Metanephros (tissue), 1 donor: ENCODE results near the gene KRT17. TPM values are rescaled to one million over a fixed set of nuclear protein-coding genes. Genes with fewer than 3 reads are reported as not detected.

Source experiments
- total RNA-seq: library from RNA; depleted of rRNA; stranded (reverse); fragments of >200 nt; gene quantifications from one replicate; pipeline ENCODE4 v1.2.3, GENCODE V29; 2014

The KRT17 gene
- total RNA-seq: 11.1 TPM

DNA sequence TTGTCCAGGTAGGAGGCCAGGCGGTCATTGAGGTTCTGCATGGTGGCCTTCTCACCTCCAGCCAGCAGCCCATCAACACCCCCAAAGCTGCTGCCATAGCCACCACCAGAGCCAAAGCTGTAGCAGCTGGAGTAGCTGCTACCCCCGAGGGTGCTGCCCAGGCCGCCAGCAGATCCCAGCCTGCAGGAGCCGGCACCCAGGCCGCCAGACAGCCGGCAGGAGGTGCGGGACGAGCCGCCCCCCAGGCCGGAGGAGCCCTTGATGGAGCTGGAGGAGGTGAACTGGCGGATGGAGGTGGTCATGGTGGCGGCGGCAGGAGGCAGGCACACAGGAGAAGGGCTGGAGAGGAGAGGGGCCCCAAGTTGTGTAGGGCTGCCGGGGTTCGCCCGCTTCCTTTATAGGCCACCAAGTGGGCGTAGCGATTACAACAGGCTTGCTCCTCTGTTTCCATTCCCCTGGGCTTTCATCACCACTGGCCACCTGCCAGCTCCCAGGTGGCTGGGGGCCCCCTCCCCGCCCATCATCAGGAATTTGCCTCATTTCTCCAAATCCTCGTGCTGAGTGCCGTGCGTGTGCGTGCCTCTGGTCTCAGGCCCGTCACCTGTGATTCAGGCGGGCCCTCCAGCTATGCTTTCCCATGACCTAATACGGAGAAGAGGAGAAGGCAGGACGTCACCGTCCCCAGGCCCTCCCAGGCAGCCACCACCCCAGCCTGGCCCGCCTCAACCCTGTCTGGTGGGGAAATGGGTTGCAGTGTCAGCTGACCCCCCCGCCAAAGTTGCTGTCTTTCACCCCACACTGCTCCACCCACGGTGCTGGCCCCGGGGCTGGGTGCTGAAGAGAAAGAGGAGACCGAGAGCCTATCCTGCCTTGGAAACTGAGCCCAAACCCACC is at the start of gene KRT17:
Gene KRT17, minus strand, starts transcription at position 368 of the 894 bp plus-strand sequence. Its CDS starts 66 bp downstream, at position 302.

DNA sequence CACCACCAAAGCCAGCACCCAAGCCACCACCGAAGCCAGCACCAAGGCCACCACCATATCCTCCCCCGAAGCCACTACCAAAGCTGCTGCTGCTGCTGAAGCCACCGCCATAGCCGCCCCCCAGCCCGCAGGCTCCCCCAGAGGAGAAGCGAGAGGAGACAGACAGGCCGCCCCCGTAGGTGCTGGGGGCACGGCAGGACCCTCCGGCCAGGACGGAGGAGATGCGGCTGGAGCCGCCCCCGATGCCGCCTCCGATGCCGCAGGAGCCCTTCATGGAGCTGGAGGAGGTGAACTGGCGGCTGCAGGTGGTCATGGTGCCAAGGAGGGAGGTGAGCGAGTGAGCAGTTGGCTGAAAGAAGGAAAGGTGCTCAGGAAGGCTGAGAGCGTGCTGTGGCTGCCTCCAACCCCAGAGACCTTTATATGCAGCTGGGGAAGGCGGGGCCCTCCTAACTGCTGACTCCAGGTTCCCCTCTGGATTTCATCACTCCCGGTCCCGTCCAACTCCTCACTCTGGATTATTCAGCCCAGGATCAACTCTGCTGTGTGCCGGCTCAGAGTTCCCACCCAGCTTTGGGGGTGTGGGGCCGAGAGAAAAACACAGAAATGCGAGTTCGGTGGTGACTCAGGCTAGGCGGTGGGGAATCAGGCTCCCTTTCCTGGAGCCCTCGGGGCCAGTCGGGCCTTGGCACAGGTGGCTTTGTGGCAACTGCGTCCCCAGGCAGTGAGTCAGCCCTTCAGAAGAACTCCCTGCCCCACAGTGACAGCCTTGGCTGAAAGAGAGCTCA is 11.8 kb downstream of the KRT17 start, which contains the start of gene KRT16:
Gene KRT16, minus strand, starts transcription at position 392 of the 785 bp plus-strand sequence. Its CDS starts 79 bp downstream, at position 313.

DNA sequence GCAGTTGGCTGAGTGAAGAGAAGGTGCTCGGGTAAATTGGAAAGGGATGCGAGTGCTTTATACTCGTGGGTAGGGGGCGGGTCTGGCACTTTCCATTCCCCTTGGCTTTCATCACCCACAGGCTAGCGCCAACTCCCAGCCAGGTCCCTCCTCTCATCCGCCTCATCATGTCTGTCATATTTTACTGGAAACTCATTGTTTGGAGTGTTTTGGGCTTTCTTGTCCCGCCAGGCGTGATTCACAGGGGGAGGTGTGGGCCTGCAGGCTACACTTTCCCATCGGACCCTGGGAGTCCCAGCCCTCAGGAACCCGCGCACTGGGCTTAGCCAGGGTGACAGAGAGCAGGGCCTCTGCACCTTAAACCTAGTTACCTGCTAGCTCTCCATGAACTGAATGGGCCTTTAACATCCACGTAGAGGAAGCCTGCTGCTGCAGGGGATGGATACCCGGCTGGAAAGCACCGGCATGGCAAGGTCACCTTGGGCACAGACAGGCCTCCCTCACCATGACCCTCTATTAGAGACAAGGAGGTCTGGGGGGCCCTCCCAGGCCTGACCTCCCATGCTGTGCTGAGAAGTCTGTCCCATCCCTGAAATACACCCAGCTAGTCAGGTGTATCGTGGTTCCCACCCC is 37.4 kb downstream of the KRT17 start, which contains the start of gene KRT14:
Gene KRT14, minus strand, starts transcription at position 33 of the 633 bp plus-strand sequence. CDS start 61 bp downstream, outside the sequence.

DNA sequence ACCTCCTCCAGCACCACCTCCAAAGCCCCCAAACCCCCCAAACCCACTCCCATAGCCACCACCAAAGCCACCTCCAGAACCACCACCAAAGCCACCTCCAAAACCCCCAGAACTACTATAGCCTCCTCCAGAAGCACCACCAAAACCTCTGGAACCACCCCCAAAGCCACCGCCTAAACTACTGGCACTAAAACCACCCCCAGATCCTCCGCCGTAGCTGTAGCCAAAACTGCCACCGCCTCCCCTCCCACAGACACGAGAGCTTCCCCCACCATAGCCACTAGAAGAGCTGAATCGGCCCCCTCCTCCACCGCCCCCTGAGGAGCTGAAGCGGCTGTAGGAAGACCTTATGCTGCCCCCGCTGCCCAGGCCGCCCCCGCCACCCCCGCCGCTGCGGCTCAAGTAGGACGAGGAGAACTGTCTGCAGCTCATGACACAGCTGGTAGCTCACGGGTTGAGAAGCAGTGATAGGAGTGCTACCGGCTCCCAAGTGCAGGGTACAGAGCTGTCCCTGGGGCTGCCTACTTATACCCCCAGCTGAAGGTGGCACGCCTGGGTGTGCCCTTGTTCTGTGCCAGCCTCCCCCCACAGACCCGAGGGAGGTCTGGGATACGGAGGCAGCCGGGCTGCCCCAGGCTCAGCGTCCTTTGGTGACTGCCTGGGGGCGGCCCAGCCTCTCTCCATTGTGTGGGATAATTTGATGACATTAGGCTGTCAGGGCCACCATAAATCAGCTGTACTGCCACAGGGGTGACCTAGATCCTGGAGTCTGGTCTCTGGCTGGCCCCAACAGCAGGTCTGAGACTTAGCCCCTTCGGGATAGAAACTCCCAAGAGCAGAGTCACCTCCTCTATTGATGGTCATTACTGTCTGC is 52.6 kb downstream of the KRT17 start, which contains the start of gene KRT9:
Gene KRT9, minus strand, starts transcription at position 499 of the 874 bp plus-strand sequence. Its CDS starts 67 bp downstream, at position 432.

Other genes starting within 250 kb of the KRT17 start
- gene KRT34, start 242.3 kb downstream of the KRT17 start, total RNA-seq: not detected
- gene KRT31, start 227.0 kb downstream of the KRT17 start, total RNA-seq: 0.47 TPM
- gene KRT37, start 200.0 kb downstream of the KRT17 start, total RNA-seq: not detected
- gene KRT38, start 183.6 kb downstream of the KRT17 start, total RNA-seq: not detected
- not detected for gene KRT32, start 157.2 kb downstream of the KRT17 start, total RNA-seq
- 0.41 TPM for gene KRT35, start 143.4 kb downstream of the KRT17 start, total RNA-seq
- gene KRT36, start 134.7 kb downstream of the KRT17 start, total RNA-seq: not detected
- 7.4 TPM for gene KRT13, start 119.0 kb downstream of the KRT17 start, total RNA-seq
- gene KRT15, start 105.7 kb downstream of the KRT17 start, total RNA-seq: 1.1 TPM
- 308 TPM for gene KRT19, start 96.3 kb downstream of the KRT17 start, total RNA-seq
- gene KRT9, start 52.5 kb downstream of the KRT17 start, total RNA-seq: not detected
- 0.29 TPM for gene KRT14, start 37.7 kb downstream of the KRT17 start, total RNA-seq
- not detected for gene KRT16, start 11.8 kb downstream of the KRT17 start, total RNA-seq
- 128 TPM for gene EIF1, start 64.3 kb upstream of the KRT17 start, total RNA-seq
- gene GAST, start 87.8 kb upstream of the KRT17 start, total RNA-seq: not detected
- gene HAP1, start 110.1 kb upstream of the KRT17 start, total RNA-seq: 0.64 TPM
- gene JUP, start 162.1 kb upstream of the KRT17 start, total RNA-seq: 261 TPM
- 37.2 TPM for gene P3H4, start 187.4 kb upstream of the KRT17 start, total RNA-seq
- 113 TPM for gene FKBP10, start 188.4 kb upstream of the KRT17 start, total RNA-seq
- gene NT5C3B, start 211.7 kb upstream of the KRT17 start, total RNA-seq: 70.8 TPM
- 0.12 TPM for gene KLHL10, start 213.2 kb upstream of the KRT17 start, total RNA-seq
- gene KLHL11, start 240.8 kb upstream of the KRT17 start, total RNA-seq: 38.2 TPM